DMS53 treated with DMSO at 0.1 percent for 48 hours (cell line): ENCODE data around the gene ZYG11A.

Experiments used
- DNase-seq: peaks from one replicate; lab custom pipeline; 2025; ENCODE audit not compliant: unreplicated experiment; lab: John Stamatoyannopoulos, UW

The ZYG11A gene

DNA sequence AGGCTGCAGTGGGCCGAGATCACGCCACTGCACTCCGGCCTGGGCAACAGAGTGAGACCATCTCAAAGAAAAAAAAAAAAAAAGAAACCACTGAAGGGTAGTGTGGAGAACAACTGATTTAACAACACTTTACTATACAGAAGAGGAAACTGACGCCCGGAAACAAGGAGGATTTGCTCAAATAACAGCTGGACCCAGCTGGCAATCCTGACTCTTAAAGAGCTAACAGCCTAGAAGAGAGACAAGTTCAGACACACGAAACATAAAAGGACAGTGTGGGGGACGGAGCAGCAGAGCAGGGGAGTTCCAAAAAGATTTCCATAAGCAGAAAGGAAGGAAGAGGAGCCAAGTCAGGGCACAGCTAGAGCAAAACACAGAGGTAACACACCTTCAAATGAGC, 74.6 kb downstream of the ZYG11A start:
- no peak for DNase-seq

DNA sequence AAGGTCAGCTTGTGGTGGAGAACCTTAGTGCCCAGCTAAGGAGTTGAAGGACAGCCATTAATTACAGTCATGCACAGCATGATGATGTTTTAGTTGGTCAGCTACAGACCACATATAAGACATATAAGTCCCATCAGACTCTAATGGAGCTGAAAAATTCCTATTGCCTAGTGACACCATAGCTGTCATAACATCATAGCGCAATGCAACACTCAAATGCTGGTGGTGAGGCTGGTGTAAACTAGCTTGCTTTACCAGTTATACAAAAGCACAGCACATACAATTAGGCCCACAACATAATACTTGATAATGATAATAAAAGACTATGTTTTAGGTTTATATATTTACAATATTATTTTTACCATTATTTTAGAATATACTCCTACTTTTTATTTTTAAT, 75.0 kb downstream of the ZYG11A start:
- DNase-seq: no peak

DNA sequence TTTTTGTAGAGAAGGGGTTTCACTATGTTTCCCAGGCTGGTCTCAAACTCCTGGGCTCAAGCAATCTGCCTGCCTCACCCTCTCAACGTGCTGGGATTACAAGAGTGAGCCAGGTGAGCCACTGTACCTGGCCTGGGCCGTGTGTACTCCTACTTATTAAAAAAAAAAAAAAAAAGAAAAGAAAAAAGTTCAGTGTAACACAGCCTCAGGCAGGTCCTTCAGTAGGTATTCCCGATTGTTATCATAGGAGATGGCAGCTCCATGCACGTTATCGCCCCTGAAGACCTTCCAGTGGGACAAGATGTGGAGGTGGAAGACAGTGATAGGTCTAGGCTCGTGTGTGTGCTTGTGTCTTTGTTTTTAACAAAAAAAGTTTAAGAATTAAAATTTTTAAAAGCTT, 75.6 kb downstream of the ZYG11A start:
- no peak for DNase-seq

DNA sequence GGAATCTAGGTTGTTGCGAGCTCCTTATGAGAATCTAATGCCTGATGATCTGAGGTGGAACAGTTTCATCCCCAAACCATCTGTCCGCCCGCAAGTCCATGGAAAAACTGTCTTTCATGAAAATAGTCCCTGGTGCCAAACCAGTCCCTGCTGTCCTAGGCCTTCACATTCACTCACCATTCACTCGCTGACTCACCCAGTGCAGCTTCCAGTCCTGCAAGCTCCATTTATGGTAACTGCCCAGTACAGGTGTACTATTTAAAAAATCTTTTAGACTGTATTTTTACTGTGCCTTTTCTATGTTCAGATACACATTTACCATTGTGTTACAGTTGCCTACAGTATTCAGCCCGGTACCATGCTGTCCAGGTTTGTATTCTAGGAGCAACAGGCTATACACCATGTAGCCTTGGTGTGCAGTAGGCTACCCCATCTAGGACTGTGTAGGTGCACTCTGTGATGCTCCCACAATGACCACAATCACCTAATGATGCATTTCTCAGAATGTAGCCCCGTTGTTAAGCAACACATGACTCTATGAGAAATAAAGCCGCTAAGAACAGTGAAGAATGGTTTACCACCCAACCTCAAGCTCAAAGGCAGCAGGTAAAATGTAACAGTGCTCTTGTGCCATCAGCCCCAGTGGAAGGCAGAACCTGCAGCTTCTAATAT, 76.6 kb downstream of the ZYG11A start:
- no peak for DNase-seq

DNA sequence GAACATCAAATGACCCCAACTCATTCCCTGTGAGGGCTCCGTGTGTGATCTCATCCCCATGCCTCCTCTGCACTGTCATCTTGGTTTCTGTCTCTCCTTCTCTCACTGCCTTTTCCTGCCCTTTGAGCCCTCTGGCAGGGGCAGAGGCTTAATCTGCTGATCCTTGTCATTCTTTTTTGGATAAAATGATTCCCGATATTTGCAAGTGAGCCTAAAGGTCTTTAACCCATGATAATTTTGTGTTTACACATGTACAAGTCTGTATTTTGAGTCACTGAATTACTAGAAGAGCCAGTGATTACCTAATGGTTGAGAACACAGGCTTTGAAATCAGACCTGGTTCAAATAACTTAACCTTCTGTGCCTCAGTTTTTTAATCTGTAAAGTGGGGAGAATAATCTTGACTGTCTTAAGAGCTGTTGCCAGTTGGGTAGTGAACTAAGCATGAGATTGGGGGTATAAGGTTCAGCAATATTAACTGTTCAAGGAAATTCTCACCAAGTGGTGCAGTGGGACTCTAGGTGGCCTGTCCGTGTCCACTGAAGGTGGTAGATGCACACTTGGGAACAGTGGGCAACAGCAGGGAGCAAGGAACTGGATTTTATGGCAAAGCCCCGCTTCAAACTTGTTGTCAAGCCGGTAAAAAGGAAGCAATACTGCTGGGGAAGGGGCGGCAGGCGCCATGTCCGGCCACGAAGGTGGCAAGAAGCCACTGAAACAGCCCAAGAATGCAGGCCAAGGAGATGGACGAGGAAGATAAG, 77.3 kb downstream of the ZYG11A start:
- DNase-seq: no peak

DNA sequence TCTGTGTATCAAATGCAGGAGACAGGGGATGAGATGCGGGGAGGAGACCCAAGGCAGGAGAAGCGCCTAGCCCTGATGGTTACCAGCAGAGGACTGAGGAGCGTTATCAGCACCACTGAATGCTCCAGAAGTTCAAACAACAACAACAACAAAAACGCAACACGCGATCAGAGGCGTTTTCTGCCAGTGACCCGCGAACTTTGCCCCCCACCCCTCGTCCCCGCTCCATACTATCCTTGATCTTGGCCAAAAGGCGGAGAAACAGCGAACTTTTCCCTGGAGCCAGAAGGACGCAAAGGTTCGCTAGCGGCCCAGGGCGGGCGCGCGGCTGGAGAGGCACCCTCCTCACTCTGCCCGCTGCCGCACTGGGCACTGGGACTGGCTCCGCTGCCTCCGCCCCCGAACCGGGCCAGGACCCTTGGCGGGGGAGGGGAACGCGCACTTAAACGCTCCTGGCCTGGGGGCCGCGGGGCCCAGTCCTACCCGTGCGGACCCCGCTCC, 78.3 kb downstream of the ZYG11A start:
- DNase-seq: peak; percentile 16

DNA sequence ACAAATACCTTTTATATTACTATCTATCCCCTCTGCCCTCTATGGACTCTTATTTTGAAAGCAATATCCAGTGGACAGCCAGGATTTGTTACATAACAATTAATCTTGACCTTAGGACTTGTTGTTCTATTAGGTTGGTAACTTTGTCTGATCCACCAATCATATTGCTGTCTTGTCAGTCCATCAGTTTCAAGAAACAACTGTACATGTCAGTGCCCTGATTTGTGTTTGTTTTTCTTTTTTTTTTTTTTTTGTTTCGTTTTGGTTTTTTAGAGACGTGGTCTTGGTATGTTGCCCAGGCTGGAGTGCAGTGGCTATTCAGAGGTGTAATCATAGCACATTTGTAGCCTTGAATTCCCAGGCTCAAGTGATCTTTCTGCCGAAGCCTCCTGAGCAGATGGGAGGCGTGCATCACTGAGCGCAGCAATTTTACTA, 83.0 kb downstream of the ZYG11A start:
- DNase-seq: no peak

DNA sequence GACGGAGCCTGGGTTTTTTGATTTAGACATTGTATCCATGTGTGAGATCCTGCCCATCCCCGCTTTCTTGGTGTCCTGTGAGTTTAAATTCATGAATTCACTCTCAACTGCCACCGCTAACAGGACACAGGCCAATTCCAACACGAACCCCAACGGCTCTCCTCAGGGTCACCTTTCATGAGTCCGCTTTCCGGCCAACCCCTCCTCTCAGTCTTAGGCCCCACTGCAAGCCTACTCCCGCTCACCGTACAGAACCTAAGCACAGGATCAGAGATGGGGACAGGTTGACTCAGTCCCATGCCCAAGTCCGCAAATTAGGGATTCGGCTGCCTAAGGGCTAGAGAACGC, 84.3 kb downstream of the ZYG11A start:
- peak; percentile 79 for DNase-seq

DNA sequence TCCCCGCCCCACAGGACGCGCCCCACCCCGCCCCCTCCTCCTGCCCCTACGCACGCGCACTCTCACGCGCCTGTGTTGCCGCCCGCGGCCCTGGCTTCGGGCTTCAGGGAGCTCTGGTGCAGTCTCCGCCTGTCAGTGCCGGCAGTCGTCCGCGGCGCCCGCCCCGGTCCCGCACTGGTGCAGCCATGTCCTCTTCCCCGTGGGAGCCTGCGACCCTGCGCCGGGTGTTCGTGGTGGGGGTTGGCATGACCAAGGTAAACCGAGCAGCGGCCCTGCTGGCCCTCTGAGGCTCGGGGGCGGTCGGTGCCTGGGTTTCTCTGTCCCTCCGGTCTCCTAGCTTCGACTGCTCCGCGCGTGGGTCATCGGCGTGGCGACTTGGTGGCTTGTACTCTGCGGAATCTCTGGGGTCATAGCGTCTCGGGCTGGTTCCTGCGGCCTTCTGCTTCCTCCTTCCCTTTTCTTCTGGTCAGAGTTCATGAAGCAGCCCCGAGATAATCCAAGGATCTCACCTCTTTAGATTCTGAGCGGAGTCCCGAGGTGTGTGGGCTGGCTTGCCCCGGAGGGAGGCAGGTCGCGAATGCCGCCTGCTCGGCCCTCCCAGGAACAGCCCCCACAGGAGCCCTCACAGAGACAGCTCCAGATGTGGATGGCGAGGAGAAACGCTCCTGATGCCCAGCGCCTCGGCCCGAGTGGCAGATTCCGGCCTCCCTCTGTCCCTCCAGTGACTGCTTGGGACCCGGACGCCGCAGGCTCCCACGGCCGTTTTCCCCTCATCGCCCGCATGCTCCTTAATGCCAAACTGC, 84.9 kb downstream of the ZYG11A start, which contains the start of gene SCP2:
TSS of gene SCP2 (plus strand) at position 65 of the 803 bp plus-strand sequence. CDS start at position 186, 121 bp downstream.
- DNase-seq: peak; percentile 79

DNA sequence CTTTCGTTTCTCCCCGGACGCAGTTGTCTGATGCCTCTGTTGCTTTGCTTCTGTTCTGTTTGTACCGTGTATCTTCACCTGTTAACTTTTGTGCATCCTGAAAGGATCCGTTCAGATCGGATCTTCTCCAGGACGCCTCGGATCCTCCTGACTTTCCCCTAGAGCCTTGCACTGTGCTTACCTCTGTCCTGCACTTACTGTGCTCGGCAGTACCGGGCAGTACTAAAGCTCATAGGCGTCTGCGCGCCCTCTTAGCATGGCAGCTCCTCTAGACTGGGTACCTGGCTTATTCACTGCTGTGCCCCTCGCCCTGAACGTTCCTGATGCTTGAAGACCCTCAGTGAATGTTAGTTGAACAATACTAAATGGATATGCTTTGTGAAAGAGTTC, 85.5 kb downstream of the ZYG11A start:
- DNase-seq: no peak

DNA sequence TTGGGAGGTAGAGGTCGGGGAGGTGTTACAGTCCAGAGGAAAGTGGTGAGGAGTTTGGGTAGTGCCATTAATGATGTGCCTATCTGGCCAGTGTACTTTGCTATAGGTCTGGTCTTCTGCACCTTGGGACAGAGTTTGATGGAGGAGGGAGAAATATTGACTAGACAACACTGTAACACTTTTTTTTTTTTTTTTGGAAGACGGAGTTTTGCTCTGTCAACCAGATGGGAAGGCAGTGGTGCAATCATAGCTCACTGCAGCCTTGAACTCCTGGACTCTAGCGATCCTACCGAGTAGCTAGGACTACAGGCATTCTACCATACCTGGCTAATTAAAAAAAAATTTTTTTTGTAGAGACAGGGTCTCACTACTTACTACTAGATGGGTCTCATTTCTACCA, 86.5 kb downstream of the ZYG11A start:
- DNase-seq: no peak

DNA sequence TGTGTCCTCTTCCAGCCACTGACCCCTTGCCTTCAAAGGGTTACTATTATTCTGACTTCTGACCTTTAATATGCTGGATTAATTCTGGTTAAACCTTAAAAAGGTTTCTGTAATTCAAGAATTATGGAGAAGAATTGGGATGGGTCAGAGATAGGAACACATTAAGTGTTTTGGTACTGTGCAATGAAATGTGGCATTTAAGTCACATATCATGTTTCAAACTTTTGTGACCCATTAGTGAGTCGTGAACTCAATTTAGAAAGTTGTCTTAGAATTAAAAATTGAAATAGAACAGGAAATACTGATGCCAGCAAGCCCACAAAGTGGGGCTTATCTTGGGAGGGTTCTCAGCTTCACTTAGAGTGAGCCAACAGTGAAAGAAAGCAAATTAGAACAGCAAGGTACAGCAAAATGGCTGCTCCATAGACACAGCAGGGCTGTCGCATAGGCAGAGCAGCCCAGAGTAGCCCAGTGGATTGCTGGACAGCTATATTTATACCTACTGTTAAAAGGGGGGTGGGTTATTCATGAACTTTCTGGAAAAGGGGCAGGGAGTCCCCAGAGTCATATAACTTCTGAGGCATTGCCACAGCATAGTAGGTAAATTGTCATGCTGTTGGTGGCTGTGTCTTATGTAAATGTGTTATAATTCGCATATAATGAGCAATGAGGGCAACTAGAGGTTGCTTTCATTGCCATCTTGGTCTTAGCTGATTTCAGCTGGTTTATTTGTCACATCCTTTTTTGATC, 95.0 kb downstream of the ZYG11A start:
- no peak for DNase-seq

DNA sequence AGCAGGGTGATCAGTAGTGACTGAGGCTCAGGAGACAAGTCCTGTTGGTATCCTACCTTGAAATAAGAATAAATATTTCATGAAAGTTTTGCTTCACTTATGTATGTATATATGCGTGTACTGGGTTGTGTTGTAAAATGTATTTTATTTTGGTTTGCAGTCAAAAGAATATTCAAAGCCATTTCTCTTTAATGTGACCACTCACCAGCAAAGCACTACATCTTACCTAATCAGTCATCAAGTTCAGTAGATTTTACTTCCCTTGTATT, 95.6 kb downstream of the ZYG11A start:
- no peak for DNase-seq

DNA sequence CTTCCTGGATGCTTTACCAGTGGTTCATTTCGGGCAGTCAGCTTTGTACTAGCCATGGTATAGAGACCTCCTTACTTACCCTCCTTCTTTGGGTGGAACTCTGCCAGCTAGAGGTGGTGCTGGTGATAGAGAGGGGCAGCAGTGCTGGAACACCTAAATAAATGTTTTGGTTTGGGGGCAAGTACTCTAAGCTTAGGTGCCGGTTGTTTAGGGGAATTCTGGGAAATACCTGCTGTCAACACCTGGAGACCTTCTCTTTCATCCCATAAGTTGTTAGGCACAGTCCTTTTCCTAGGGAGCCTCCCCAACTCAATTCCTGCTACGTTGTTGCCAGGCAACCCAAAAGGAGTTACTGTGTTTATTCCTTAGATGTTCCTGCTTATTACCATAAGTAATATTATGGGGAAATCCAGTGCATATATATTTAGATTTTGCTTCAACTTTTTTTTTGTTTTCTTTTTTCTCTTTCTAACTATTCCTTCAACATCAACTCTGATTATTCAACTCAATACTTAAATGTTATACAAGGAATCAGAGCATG, 101.4 kb downstream of the ZYG11A start:
- DNase-seq: no peak

DNA sequence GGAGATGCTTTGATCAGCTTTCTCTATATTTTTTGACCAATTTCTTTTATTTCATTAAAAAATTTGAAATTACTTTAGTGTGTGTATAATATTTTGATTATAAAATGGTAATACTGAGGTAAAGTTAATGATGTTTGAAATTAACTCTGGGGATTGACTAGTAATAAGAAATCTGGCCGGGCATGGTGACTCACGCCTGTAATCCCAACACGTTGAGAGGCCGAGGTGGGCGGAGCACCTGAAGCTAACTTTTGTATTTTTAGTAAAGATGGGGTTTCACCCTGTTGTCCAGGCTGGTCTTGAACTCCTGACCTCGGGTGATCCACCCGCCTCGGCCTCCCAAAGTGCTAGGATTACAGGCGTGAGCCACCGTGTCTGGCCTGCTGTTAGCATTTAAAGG, 102.0 kb downstream of the ZYG11A start:
- no peak for DNase-seq
